Measurements from ENCODE around the gene SQOR.
A peak's percentile ranks its signal among the peaks of the same experiment; 100 is the strongest.

Gene SQOR

GRCh38 chr15:45637141-45637540, 2.3 kb downstream of the SQOR start:
- H3K27me3 ChIP-seq (ENCODE audit: insufficient read depth, poor library complexity, severe bottlenecking): no peaks in the 10 kb centered on the region
- TF ChIP-seq SPI1 (IDR thresholded peaks at IDR 0.05; ENCODE audit: borderline replicate concordance, low read depth) (no peak), POLR2AphosphoS5 (IDR thresholded peaks at IDR 0.05; ENCODE audit: low read depth) (no peak), REST (IDR thresholded peaks at IDR 0.05; ENCODE audit: insufficient replicate concordance, low read depth) (no peak), CTCF (IDR thresholded peaks at IDR 0.05; ENCODE audit: insufficient read depth, low read length) (no peak), GABPA (IDR thresholded peaks at IDR 0.05; ENCODE audit: low read depth) (no peak)
- H3K4me3 ChIP-seq (replicated peaks; ENCODE audit: insufficient read depth, low read length): peak overlapping the region; percentile 15
- no peak for DNase-seq (ENCODE audit: low read depth in 1 of 2, low spot score in 1 of 2)
- peak overlapping the region; percentile 86 for H3K27ac ChIP-seq (replicated peaks)

- H3K4me3 ChIP-seq (replicated peaks; ENCODE audit: insufficient read depth, low read length): peak overlapping the region; percentile 15; the same call in 1 of the 2 replicates
- peak overlapping the region; percentile 86 for H3K27ac ChIP-seq (replicated peaks)
- no peak for TF ChIP-seq REST (IDR thresholded peaks at IDR 0.05; ENCODE audit: insufficient replicate concordance, low read depth)
- no peak for TF ChIP-seq GABPA (IDR thresholded peaks at IDR 0.05; ENCODE audit: low read depth)
- no peak for TF ChIP-seq SPI1 (IDR thresholded peaks at IDR 0.05; ENCODE audit: borderline replicate concordance, low read depth)
- TF ChIP-seq CTCF (IDR thresholded peaks at IDR 0.05; ENCODE audit: insufficient read depth, low read length): no peak
- peak; percentile 73 for TF ChIP-seq POLR2AphosphoS5 (IDR thresholded peaks at IDR 0.05; ENCODE audit: low read depth)
- peak; percentile 62 to 84 for DNase-seq (ENCODE audit: low read depth in 1 of 2, low spot score in 1 of 2)
- H3K27me3 ChIP-seq (ENCODE audit: insufficient read depth, poor library complexity, severe bottlenecking): no peaks in the 10 kb centered on the region
Measured at GRCh38 chr15:45637552-45638033, 2.8 kb downstream of the SQOR start.

- DNase-seq (ENCODE audit: low read depth in 1 of 2, low spot score in 1 of 2): no peak
- H3K4me3 ChIP-seq (replicated peaks; ENCODE audit: insufficient read depth, low read length): no peak overlapping the region
- TF ChIP-seq REST (IDR thresholded peaks at IDR 0.05; ENCODE audit: insufficient replicate concordance, low read depth) (no peak), POLR2AphosphoS5 (IDR thresholded peaks at IDR 0.05; ENCODE audit: low read depth) (no peak), CTCF (IDR thresholded peaks at IDR 0.05; ENCODE audit: insufficient read depth, low read length) (no peak)
- H3K27me3 ChIP-seq (ENCODE audit: insufficient read depth, poor library complexity, severe bottlenecking): no peaks in the 10 kb centered on the region
- H3K27ac ChIP-seq (replicated peaks): peak overlapping the region; percentile 5
Measured at GRCh38 chr15:45640616-45641015, 5.8 kb downstream of the SQOR start.
